IMR-90 (cell line): ENCODE results near the gene NFYB. TPM values are rescaled to one million over a fixed set of nuclear protein-coding genes. Genes with fewer than 3 reads are reported as not detected.

Experiments
- ATAC-seq: fragments of 200-7000 bp; cut with Tn5 transposase; 2 replicates; pipeline ENCODE4 v1.9.1; 2020; ENCODE audit warnings: low read depth, mild to moderate bottlenecking, moderate library complexity
- BruUV-seq: library from RNA; stranded (reverse); fragments of 400-500 nt; replicated peaks from 2 replicates; lab custom pipeline; 2021; lab: Mats Ljungman, UMichigan
- CTCF ChIA-PET: fragments of 300-600 bp; formaldehyde crosslinking; extraction: SDS; loops from one replicate; lab custom pipeline; 2021; ENCODE audit warnings: antibody characterized with exemption; lab: Yijun Ruan, JAX
- POLR2A ChIA-PET: fragments of 300-600 bp; sonication (Branson Sonifier 250); formaldehyde crosslinking; loops from one replicate; lab custom pipeline; 2022; ENCODE audit warnings: antibody characterized with exemption; ENCODE audit not compliant: unreplicated experiment; lab: Charles Lee
- DNase-seq: peaks from one replicate; pipeline ENCODE4 v3.0.0; 2013
- H2AFZ ChIP-seq: replicated peaks from 2 replicates; pipeline ENCODE3; 2013; ENCODE audit warnings: low read length, mild to moderate bottlenecking; ENCODE audit not compliant: poor library complexity
- H2AK5ac ChIP-seq: 2 replicates; pipeline ENCODE4 v1.6.1; 2013; ENCODE audit warnings: low read depth, low read length, inconsistent platforms
- H2AK9ac ChIP-seq: replicated peaks from 2 replicates; pipeline ENCODE3; 2013; ENCODE audit warnings: mild to moderate bottlenecking, low read depth, low read length, moderate library complexity; ENCODE audit not compliant: poor library complexity
- H2BK120ac ChIP-seq: 2 replicates; pipeline ENCODE4 v1.6.1; 2013; ENCODE audit warnings: low read depth, low read length, inconsistent platforms
- H2BK15ac ChIP-seq: 3 replicates; pipeline ENCODE4 v1.6.1; 2013; ENCODE audit warnings: low read depth, low read length, inconsistent platforms
- H2BK20ac ChIP-seq: 2 replicates; pipeline ENCODE4 v1.6.1; 2013; ENCODE audit warnings: low read depth, mild to moderate bottlenecking, inconsistent platforms, low read length, moderate library complexity
- H2BK5ac ChIP-seq: 2 replicates; pipeline ENCODE4 v1.6.1; 2013; ENCODE audit warnings: mild to moderate bottlenecking, low read depth, low read length, inconsistent platforms; ENCODE audit not compliant: poor library complexity, severe bottlenecking
- H3K14ac ChIP-seq: replicated peaks from 2 replicates; pipeline ENCODE4 v1.6.1; 2013; ENCODE audit warnings: low read depth, low read length, inconsistent platforms
- H3K18ac ChIP-seq: 2 replicates; pipeline ENCODE4 v1.6.1; 2013; ENCODE audit warnings: low read depth, low read length, control low read depth
- H3K23ac ChIP-seq: 2 replicates; pipeline ENCODE4 v1.6.1; 2013; ENCODE audit warnings: low read depth, low read length, inconsistent platforms
- H3K27ac ChIP-seq: 2 replicates; pipeline ENCODE4 v1.5.1; 2013; ENCODE audit warnings: mild to moderate bottlenecking, control low read depth, low read length; ENCODE audit not compliant: insufficient read depth
- H3K27me3 ChIP-seq: 2 replicates; pipeline ENCODE4 v1.6.1; 2013; ENCODE audit warnings: low read length; ENCODE audit not compliant: control insufficient read depth, insufficient read depth
- H3K36me3 ChIP-seq: 2 replicates; pipeline ENCODE4 v1.6.1; 2013; ENCODE audit warnings: low read length, mixed read lengths; ENCODE audit not compliant: control insufficient read depth, insufficient read depth
- H3K4ac ChIP-seq: 2 replicates; pipeline ENCODE4 v1.6.1; 2013; ENCODE audit warnings: low read depth, low read length, inconsistent platforms
- H3K4me1 ChIP-seq: 2 replicates; pipeline ENCODE4 v1.6.1; 2013; ENCODE audit warnings: low read length, mixed read lengths; ENCODE audit not compliant: control insufficient read depth, insufficient read depth
- H3K4me2 ChIP-seq: 2 replicates; pipeline ENCODE4 v1.6.1; 2013; ENCODE audit warnings: low read depth, mild to moderate bottlenecking, control low read depth, low read length, moderate library complexity
- H3K4me3 ChIP-seq: 2 replicates; pipeline ENCODE4 v1.5.1; 2013; ENCODE audit warnings: low read depth, mild to moderate bottlenecking, control low read depth, low read length, moderate library complexity; ENCODE audit not compliant: insufficient read depth
- H3K56ac ChIP-seq: 2 replicates; pipeline ENCODE4 v1.6.1; 2013; ENCODE audit warnings: low read length, inconsistent platforms; ENCODE audit not compliant: insufficient read depth; ENCODE audit errors: extremely low read depth
- H3K79me1 ChIP-seq, 2 experiments: 2 replicates each; pipeline ENCODE4 v1.6.1; 2013; ENCODE audit warnings: low read length in 2 of 2, inconsistent platforms in 1 of 2, low read depth in 1 of 2
- H3K9ac ChIP-seq: 2 replicates; pipeline ENCODE4 v1.6.1; 2013; ENCODE audit warnings: low read depth, low read length, control low read depth
- H3K9me1 ChIP-seq: 2 replicates; pipeline ENCODE4 v1.6.1; 2013; ENCODE audit warnings: low read length, inconsistent platforms; ENCODE audit not compliant: insufficient read depth
- H3K9me3 ChIP-seq: 2 replicates; pipeline ENCODE4 v1.6.1; 2013; ENCODE audit warnings: low read length; ENCODE audit not compliant: control insufficient read depth, insufficient read depth
- H4K20me1 ChIP-seq: 2 replicates; pipeline ENCODE4 v1.6.1; 2013; ENCODE audit warnings: low read length, inconsistent platforms; ENCODE audit not compliant: insufficient read depth
- H4K5ac ChIP-seq: 2 replicates; pipeline ENCODE4 v1.6.1; 2013; ENCODE audit warnings: mild to moderate bottlenecking, low read depth, low read length, control low read depth
- H4K8ac ChIP-seq, 2 experiments: 2 replicates each; pipeline ENCODE4 v1.6.1; 2013; ENCODE audit warnings: low read depth in 2 of 2, low read length in 2 of 2, control low read depth in 1 of 2, inconsistent platforms in 1 of 2
- H4K91ac ChIP-seq: 2 replicates; pipeline ENCODE4 v1.6.1; 2013; ENCODE audit warnings: low read depth, low read length, inconsistent platforms; ENCODE audit not compliant: insufficient read depth
- BHLHE40 ChIP-seq: fragments of 150-350 bp; IDR thresholded peaks from 2 replicates; pipeline ENCODE4 v1.6.1; 2016; ENCODE audit warnings: mild to moderate bottlenecking, low read depth, low read length
- CEBPB ChIP-seq: IDR thresholded peaks from 2 replicates; pipeline ENCODE4 v1.6.1; 2012; ENCODE audit warnings: low read depth, low read length, improper control_type of control experiment
- CHD1 ChIP-seq: IDR thresholded peaks from 2 replicates; pipeline ENCODE4 v1.6.1; 2012; ENCODE audit warnings: low read depth, low read length, improper control_type of control experiment
- MAFK ChIP-seq: IDR thresholded peaks from 2 replicates; pipeline ENCODE4 v1.6.1; 2012; ENCODE audit warnings: low read depth, low read length, improper control_type of control experiment
- MAZ ChIP-seq: IDR thresholded peaks from 2 replicates; pipeline ENCODE4 v1.6.1; 2012; ENCODE audit warnings: low read depth, mild to moderate bottlenecking, low read length, improper control_type of control experiment, moderate library complexity, borderline replicate concordance
- NFE2L2 ChIP-seq: fragments of 150-350 bp; IDR thresholded peaks from 2 replicates; pipeline ENCODE4 v1.6.1; 2016; ENCODE audit warnings: low read depth, mild to moderate bottlenecking, low read length
- POLR2A ChIP-seq: IDR thresholded peaks from 2 replicates; pipeline ENCODE4 v1.6.1; 2012; ENCODE audit warnings: mild to moderate bottlenecking, low read depth, low read length
- RAD21 ChIP-seq: IDR thresholded peaks from 2 replicates; pipeline ENCODE4 v1.6.1; 2012; ENCODE audit warnings: low read length, improper control_type of control experiment
- WGBS, 2 experiments: methylation state at CpG; one replicate each; pipeline versions ENCODE4 v1.1.5 to v1.1.7; 2013; ENCODE audit warnings: missing lambda C conversion rate in 2 of 2; ENCODE audit not compliant: insufficient read length in 1 of 2; ENCODE audit errors: extremely low coverage in 2 of 2; 5-methylcytosine and 5-hydroxymethylcytosine counted together
- dilution Hi-C: fragments of 300-500 bp; cut with HindIII; formaldehyde crosslinking; loops from one replicate; pipeline ENCODE4 v1.14.3; 2018; ENCODE audit warnings: low sequenced_read_pairs; ENCODE audit not compliant: unreplicated experiment
- in situ Hi-C: fragments of 300-500 bp; cut with MboI; formaldehyde crosslinking; loops from 3 replicates; pipeline ENCODE4 v1.14.3; 2019; ENCODE audit warnings: low sequenced_read_pairs, inconsistent platforms, mixed read lengths
- intact Hi-C: fragments of 100-400 bp; cut with micrococcal nuclease; formaldehyde crosslinking; loops from 2 replicates; pipeline ENCODE4 v1.10.0; 2022
- polyA plus RNA-seq, 3 experiments: library from polyadenylated mRNA; depleted of rRNA; stranded (reverse); fragments of >200 nt; gene quantifications; 2 replicates each; pipeline ENCODE4 v1.2.3, GENCODE V29; 2012; ENCODE audit warnings: low replicate concordance in 1 of 3
- total RNA-seq: library from RNA; depleted of rRNA; stranded (reverse); fragments of >200 nt; gene quantifications from 2 replicates; pipeline ENCODE4 v1.2.3, GENCODE V29; 2012
- TF ChIP-seq, protein P1 (sequence below): fragments of 150-350 bp; IDR thresholded peaks from 2 replicates; pipeline ENCODE4 v1.6.1; 2017; ENCODE audit warnings: mild to moderate bottlenecking, antibody characterized with exemption, low read length, low read depth

NFYB gene
- total and polyA plus RNA-seq, 2 of the 4 experiments (the other 2 are of a cell fraction), result 22.2 to 28.4 TPM

DNA sequence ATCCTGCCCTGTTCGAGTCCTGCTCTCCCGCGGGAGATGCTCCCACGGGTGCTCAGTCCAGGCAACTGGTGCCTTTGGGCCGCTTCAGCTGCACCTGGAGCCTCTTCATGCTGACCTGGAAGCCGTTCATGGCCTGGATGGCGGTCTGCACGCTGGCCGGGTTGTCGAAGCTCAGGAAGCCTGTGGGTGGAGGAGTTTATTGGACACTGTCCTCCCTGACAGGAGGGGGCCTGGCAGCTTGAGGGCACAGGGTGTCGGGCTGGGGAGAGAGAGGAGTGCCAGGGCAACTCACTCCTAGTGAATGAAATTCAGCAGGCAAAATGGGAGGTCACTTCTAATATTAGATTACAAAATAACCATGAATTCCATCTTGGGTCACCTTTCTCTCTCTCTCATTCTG, 9.3 kb upstream of the NFYB start:
- Histone ChIP-seq H3K27me3 (peaks cover 2% of the 10 kb centered on the region; the same call in 1 of the 2 replicates), H2BK20ac (no peak overlapping the region), H3K4me2 (no peak overlapping the region), H2BK120ac (no peak overlapping the region), H4K8ac (no peak overlapping the region), H4K91ac (no peak overlapping the region), H2BK5ac (no peak overlapping the region), H3K36me3 (no peaks in the 10 kb centered on the region), H3K9ac (no peak overlapping the region), H3K9me3 (no peaks in the 10 kb centered on the region; the same call in 1 of the 2 replicates), H3K4me3 (no peak overlapping the region), H3K14ac (no peak overlapping the region), H2AK5ac (no peak overlapping the region), H3K18ac (no peak overlapping the region), H4K5ac (no peak overlapping the region), H3K23ac (no peak overlapping the region), H3K4ac (no peak overlapping the region), H3K79me1 (no peaks in the 10 kb centered on the region), H3K9me1 (no peaks in the 10 kb centered on the region), H3K56ac (no peak overlapping the region), H2AK9ac (no peak overlapping the region), H3K27ac (no peak overlapping the region), H2BK15ac (no peak overlapping the region), H2AFZ (peak overlapping the region; percentile 56), H4K20me1 (no peaks in the 10 kb centered on the region), H3K4me1 (no peaks in the 10 kb centered on the region)
- WGBS, 2 experiments, result 68% methylated on average over 7 of the region's 11 CpGs; no CpG with 5 or more reads in 1 of the 2 experiments
- ChIA-PET POLR2A (no interaction called here), CTCF (no interaction called here)
- in situ Hi-C loops, result no loop called here
- dilution Hi-C loops, result no loop called here
- BruUV-seq, result no TSS peak
- DNase-seq (no peak), ATAC-seq (no peak)
- TF ChIP-seq NFE2L2 (no peak), CEBPB (no peak), POLR2A (no peak), CHD1 (no peak), MAZ (no peak), MAFK (no peak), RAD21 (no peak), BHLHE40 (no peak)
- TF ChIP-seq, protein P1, sequence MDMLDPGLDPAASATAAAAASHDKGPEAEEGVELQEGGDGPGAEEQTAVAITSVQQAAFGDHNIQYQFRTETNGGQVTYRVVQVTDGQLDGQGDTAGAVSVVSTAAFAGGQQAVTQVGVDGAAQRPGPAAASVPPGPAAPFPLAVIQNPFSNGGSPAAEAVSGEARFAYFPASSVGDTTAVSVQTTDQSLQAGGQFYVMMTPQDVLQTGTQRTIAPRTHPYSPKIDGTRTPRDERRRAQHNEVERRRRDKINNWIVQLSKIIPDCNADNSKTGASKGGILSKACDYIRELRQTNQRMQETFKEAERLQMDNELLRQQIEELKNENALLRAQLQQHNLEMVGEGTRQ, result no peak
- intact Hi-C loops, result no loop called here
